HepG2 (cell line): ENCODE results near the gene SIX3. TPM values are rescaled to one million over a fixed set of nuclear protein-coding genes. Genes with fewer than 3 reads are reported as not detected.
A peak's percentile ranks its signal among the peaks of the same experiment; 100 is the strongest.

Experiments
- ARNT2 ChIP-seq: sonication (generic); formaldehyde crosslinking; IDR thresholded peaks from 2 replicates; pipeline ENCODE4 v1.8.0; 2022; ENCODE audit warnings: mild to moderate bottlenecking, low read depth, missing genetic modification reagents, moderate library complexity
- HNF4A ChIP-seq: sonication (generic); formaldehyde crosslinking; IDR thresholded peaks from 2 replicates; pipeline ENCODE4 v1.4.0; 2020; ENCODE audit warnings: missing genetic modification reagents
- NFATC3 ChIP-seq: sonication (generic); formaldehyde crosslinking; IDR thresholded peaks from 2 replicates; pipeline ENCODE4 v1.5.1; 2020; ENCODE audit warnings: mild to moderate bottlenecking, missing genetic modification reagents
- PAF1 ChIP-seq: IDR thresholded peaks from 2 replicates; pipeline ENCODE4 v1.6.1; 2016; ENCODE audit warnings: missing genetic modification reagents, missing compliant biosample characterization
- SMAD1 ChIP-seq: sonication (generic); formaldehyde crosslinking; IDR thresholded peaks from 2 replicates; pipeline ENCODE4 v1.4.0; 2020; ENCODE audit warnings: missing genetic modification reagents, low read depth, mild to moderate bottlenecking, borderline replicate concordance
- ZBTB7A ChIP-seq: sonication (generic); formaldehyde crosslinking; IDR thresholded peaks from 2 replicates; pipeline ENCODE4 v1.8.0; 2022; ENCODE audit warnings: mild to moderate bottlenecking, missing genetic modification reagents
- ZIK1 ChIP-seq: sonication (generic); formaldehyde crosslinking; IDR thresholded peaks from 2 replicates; pipeline ENCODE4 v1.5.0; 2020; ENCODE audit warnings: mild to moderate bottlenecking, low read depth, missing genetic modification reagents, borderline replicate concordance
- ZNF251 ChIP-seq: sonication (generic); formaldehyde crosslinking; IDR thresholded peaks from 2 replicates; pipeline ENCODE4 v1.9.0; 2021; ENCODE audit warnings: mild to moderate bottlenecking, missing genetic modification reagents
- ZNF543 ChIP-seq: sonication (generic); formaldehyde crosslinking; IDR thresholded peaks from 2 replicates; pipeline ENCODE4 v1.4.0; 2020; ENCODE audit warnings: mild to moderate bottlenecking, missing genetic modification reagents
- ZNF614 ChIP-seq: IDR thresholded peaks from 2 replicates; pipeline ENCODE4 v1.6.1; 2018; ENCODE audit warnings: missing biosample characterization, missing genetic modification reagents, inconsistent platforms, borderline replicate concordance
- polyA plus RNA-seq, 8 experiments: library from polyadenylated mRNA; depleted of rRNA in 3 of 8; stranded (reverse) in 7 of 8; unstranded in 1 of 8; fragments of >200 nt; fragmentation: Illumina TruSeq in 4 of 8; extraction: Trizol in 4 of 8; gene quantifications; 2 replicates each; pipeline versions ENCODE4 v1.2.1 to v1.2.3, GENCODE V29; 2011 to 2016; ENCODE audit warnings: low read depth in 4 of 8, missing spikeins in 1 of 8, mixed read lengths in 1 of 8; ENCODE audit not compliant: insufficient read depth in 1 of 8
- total RNA-seq, 5 experiments: library from RNA; depleted of rRNA; stranded (reverse); fragments of >200 nt; fragmentation: Illumina TruSeq; extraction: Trizol; gene quantifications; 2 replicates each; pipeline ENCODE4 v1.2.3, GENCODE V29; 2016; ENCODE audit warnings: low read depth in 1 of 5
- TF ChIP-seq, protein P1 (sequence below): sonication (generic); formaldehyde crosslinking; IDR thresholded peaks from 2 replicates; pipeline ENCODE4 v1.4.0; 2020; ENCODE audit warnings: missing genetic modification reagents
- TF ChIP-seq, protein P2 (sequence below): IDR thresholded peaks from 2 replicates; pipeline ENCODE4 v1.4.0; 2020; ENCODE audit warnings: mild to moderate bottlenecking, missing genetic modification reagents
- TF ChIP-seq, protein P3 (sequence below): sonication (generic); formaldehyde crosslinking; IDR thresholded peaks from 2 replicates; pipeline ENCODE4 v1.4.0; 2020; ENCODE audit warnings: missing genetic modification reagents
- TF ChIP-seq, protein P4 (sequence below): sonication (generic); formaldehyde crosslinking; IDR thresholded peaks from 2 replicates; pipeline ENCODE4 v1.8.0; 2023; ENCODE audit warnings: mild to moderate bottlenecking, missing genetic modification reagents
- TF ChIP-seq, protein P5 (sequence below): IDR thresholded peaks from 2 replicates; pipeline ENCODE4 v1.6.1; 2016; ENCODE audit warnings: mild to moderate bottlenecking, missing biosample characterization, missing genetic modification reagents
- TF ChIP-seq, protein P6 (sequence below): conservative IDR thresholded peaks from 2 replicates; pipeline ENCODE4 v1.6.1; 2018; ENCODE audit warnings: missing genetic modification reagents
- TF ChIP-seq, protein P7 (sequence below): sonication (generic); formaldehyde crosslinking; IDR thresholded peaks from 2 replicates; pipeline ENCODE4 v1.4.0; 2020; ENCODE audit warnings: missing genetic modification reagents

Gene SIX3
- total and polyA plus RNA-seq, 2 of the 13 experiments (the other 11 are each of a cell fraction or from before 2014, with no cell fraction given), result not detected

DNA sequence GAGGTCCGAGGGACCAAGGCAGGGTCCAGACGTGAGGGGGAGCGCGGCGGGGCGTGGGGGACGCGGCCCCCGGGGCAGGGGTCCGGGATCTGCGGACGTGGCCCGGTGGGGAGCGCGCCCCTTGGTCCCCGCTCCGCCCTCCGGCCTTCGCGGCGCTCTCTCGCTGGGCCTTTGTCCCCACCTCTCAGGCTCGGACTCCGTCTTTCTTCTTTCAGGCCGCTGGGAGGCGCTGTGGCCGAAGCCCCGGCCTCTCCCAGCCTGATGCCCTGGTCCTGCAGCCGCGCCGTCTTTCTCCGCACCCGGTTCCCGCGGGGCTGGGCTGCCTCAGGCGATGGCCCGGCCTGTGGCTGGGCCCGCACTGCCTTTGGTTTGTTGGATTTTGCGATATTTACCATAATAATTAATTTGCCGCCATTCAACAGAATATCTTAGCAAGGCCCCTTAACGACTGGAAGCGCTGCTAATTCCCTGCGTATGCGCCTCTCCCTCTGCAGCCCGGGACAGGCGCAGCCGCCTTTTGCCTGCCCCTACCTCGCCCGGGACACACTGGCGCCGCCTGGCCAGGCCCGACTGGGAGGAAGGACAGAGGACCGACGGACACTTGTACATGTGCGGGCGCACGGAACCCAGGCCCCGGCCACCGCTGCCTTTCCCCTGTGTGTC, 10.8 kb downstream of the SIX3 start (continued):
- TF ChIP-seq HNF4A (CRISPR knock-in tag), result peak; percentile 44
- TF ChIP-seq, protein P1, sequence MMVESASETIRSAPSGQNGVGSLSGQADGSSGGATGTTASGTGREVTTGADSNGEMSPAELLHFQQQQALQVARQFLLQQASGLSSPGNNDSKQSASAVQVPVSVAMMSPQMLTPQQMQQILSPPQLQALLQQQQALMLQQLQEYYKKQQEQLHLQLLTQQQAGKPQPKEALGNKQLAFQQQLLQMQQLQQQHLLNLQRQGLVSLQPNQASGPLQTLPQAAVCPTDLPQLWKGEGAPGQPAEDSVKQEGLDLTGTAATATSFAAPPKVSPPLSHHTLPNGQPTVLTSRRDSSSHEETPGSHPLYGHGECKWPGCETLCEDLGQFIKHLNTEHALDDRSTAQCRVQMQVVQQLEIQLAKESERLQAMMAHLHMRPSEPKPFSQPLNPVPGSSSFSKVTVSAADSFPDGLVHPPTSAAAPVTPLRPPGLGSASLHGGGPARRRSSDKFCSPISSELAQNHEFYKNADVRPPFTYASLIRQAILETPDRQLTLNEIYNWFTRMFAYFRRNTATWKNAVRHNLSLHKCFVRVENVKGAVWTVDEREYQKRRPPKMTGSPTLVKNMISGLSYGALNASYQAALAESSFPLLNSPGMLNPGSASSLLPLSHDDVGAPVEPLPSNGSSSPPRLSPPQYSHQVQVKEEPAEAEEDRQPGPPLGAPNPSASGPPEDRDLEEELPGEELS (CRISPR knock-in tag), result no peak; the same call in 1 of the 2 replicates
- no peak for TF ChIP-seq ARNT2 (CRISPR knock-in tag)
- TF ChIP-seq, protein P2, sequence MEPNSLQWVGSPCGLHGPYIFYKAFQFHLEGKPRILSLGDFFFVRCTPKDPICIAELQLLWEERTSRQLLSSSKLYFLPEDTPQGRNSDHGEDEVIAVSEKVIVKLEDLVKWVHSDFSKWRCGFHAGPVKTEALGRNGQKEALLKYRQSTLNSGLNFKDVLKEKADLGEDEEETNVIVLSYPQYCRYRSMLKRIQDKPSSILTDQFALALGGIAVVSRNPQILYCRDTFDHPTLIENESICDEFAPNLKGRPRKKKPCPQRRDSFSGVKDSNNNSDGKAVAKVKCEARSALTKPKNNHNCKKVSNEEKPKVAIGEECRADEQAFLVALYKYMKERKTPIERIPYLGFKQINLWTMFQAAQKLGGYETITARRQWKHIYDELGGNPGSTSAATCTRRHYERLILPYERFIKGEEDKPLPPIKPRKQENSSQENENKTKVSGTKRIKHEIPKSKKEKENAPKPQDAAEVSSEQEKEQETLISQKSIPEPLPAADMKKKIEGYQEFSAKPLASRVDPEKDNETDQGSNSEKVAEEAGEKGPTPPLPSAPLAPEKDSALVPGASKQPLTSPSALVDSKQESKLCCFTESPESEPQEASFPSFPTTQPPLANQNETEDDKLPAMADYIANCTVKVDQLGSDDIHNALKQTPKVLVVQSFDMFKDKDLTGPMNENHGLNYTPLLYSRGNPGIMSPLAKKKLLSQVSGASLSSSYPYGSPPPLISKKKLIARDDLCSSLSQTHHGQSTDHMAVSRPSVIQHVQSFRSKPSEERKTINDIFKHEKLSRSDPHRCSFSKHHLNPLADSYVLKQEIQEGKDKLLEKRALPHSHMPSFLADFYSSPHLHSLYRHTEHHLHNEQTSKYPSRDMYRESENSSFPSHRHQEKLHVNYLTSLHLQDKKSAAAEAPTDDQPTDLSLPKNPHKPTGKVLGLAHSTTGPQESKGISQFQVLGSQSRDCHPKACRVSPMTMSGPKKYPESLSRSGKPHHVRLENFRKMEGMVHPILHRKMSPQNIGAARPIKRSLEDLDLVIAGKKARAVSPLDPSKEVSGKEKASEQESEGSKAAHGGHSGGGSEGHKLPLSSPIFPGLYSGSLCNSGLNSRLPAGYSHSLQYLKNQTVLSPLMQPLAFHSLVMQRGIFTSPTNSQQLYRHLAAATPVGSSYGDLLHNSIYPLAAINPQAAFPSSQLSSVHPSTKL, result no peak
- TF ChIP-seq SMAD1 (CRISPR knock-in tag), result peak; percentile 68; the same call in 1 of the 2 replicates
- TF ChIP-seq ZNF251 (CRISPR knock-in tag), result no peak
- TF ChIP-seq, protein P3, sequence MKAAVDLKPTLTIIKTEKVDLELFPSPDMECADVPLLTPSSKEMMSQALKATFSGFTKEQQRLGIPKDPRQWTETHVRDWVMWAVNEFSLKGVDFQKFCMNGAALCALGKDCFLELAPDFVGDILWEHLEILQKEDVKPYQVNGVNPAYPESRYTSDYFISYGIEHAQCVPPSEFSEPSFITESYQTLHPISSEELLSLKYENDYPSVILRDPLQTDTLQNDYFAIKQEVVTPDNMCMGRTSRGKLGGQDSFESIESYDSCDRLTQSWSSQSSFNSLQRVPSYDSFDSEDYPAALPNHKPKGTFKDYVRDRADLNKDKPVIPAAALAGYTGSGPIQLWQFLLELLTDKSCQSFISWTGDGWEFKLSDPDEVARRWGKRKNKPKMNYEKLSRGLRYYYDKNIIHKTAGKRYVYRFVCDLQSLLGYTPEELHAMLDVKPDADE, result no peak
- TF ChIP-seq, protein P4, sequence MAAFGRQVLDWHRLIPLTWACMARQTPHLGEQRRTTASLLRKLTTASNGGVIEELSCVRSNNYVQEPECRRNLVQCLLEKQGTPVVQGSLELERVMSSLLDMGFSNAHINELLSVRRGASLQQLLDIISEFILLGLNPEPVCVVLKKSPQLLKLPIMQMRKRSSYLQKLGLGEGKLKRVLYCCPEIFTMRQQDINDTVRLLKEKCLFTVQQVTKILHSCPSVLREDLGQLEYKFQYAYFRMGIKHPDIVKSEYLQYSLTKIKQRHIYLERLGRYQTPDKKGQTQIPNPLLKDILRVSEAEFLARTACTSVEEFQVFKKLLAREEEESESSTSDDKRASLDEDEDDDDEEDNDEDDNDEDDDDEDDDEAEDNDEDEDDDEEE (CRISPR knock-in tag), result peak; percentile 18; the same call in 1 of the 2 replicates
- no peak for TF ChIP-seq NFATC3 (CRISPR knock-in tag)
- no peak for TF ChIP-seq ZNF614
- TF ChIP-seq, protein P5, sequence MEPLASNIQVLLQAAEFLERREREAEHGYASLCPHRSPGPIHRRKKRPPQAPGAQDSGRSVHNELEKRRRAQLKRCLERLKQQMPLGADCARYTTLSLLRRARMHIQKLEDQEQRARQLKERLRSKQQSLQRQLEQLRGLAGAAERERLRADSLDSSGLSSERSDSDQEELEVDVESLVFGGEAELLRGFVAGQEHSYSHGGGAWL (CRISPR knock-in tag), result no peak
- TF ChIP-seq PAF1, result no peak
- TF ChIP-seq ZNF543 (CRISPR knock-in tag), result no peak
- TF ChIP-seq, protein P6, sequence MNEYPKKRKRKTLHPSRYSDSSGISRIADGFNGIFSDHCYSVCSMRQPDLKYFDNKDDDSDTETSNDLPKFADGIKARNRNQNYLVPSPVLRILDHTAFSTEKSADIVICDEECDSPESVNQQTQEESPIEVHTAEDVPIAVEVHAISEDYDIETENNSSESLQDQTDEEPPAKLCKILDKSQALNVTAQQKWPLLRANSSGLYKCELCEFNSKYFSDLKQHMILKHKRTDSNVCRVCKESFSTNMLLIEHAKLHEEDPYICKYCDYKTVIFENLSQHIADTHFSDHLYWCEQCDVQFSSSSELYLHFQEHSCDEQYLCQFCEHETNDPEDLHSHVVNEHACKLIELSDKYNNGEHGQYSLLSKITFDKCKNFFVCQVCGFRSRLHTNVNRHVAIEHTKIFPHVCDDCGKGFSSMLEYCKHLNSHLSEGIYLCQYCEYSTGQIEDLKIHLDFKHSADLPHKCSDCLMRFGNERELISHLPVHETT, result no peak
- TF ChIP-seq ZIK1, result no peak; the same call in 1 of the 2 replicates
- peak; percentile 56; the same call in 1 of the 2 replicates for TF ChIP-seq ZBTB7A (CRISPR knock-in tag)
- TF ChIP-seq, protein P7, sequence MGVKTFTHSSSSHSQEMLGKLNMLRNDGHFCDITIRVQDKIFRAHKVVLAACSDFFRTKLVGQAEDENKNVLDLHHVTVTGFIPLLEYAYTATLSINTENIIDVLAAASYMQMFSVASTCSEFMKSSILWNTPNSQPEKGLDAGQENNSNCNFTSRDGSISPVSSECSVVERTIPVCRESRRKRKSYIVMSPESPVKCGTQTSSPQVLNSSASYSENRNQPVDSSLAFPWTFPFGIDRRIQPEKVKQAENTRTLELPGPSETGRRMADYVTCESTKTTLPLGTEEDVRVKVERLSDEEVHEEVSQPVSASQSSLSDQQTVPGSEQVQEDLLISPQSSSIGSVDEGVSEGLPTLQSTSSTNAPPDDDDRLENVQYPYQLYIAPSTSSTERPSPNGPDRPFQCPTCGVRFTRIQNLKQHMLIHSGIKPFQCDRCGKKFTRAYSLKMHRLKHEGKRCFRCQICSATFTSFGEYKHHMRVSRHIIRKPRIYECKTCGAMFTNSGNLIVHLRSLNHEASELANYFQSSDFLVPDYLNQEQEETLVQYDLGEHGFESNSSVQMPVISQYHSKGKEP, result no peak
